Nephron progenitor cell (in vitro differentiated cells): ENCODE data around the gene DUSP7.

Experiments used
- DNase-seq: peaks from one replicate; pipeline ENCODE4 v3.0.0; 2021
- H3K27ac Mint-ChIP-seq: 2 replicates; pipeline ENCODE4 v1.8.0; 2021; ENCODE audit warnings: mild to moderate bottlenecking, moderate library complexity, mixed read lengths
- H3K27me3 Mint-ChIP-seq: 2 replicates; pipeline ENCODE4 v1.8.0; 2021; ENCODE audit warnings: mild to moderate bottlenecking, low read depth, mixed read lengths; ENCODE audit not compliant: poor library complexity
- H3K36me3 Mint-ChIP-seq: 2 replicates; pipeline ENCODE4 v1.8.0; 2021; ENCODE audit warnings: low read depth, mixed read lengths
- H3K4me1 Mint-ChIP-seq: 2 replicates; pipeline ENCODE4 v1.8.0; 2021; ENCODE audit warnings: mixed read lengths
- H3K4me3 Mint-ChIP-seq: 2 replicates; pipeline ENCODE4 v1.8.0; 2021; ENCODE audit warnings: mild to moderate bottlenecking, moderate library complexity, mixed read lengths
- H3K9me3 Mint-ChIP-seq: 2 replicates; pipeline ENCODE4 v1.8.0; 2021; ENCODE audit warnings: mild to moderate bottlenecking, moderate library complexity, mixed read lengths
- CTCF ChIP-seq: fragments of 200-600 bp; sonication (generic); IDR thresholded peaks from 2 replicates; pipeline ENCODE4 v1.5.0; 2021; ENCODE audit warnings: antibody characterized with exemption

Gene DUSP7

GRCh38 chr3:52029053-52029452, 27.3 kb downstream of the DUSP7 start:
- Mint-ChIP-seq H3K27me3 (peaks cover 7% of the 10 kb centered on the region), H3K9me3 (no peaks in the 10 kb centered on the region), H3K27ac (no peak overlapping the region), H3K36me3 (no peaks in the 10 kb centered on the region), H3K4me3 (no peak overlapping the region), H3K4me1 (peaks cover 63% of the 10 kb centered on the region)
- DNase-seq = no peak
- TF ChIP-seq CTCF = no peak

- Mint-ChIP-seq H3K36me3 (no peaks in the 10 kb centered on the region), H3K27ac (no peak overlapping the region), H3K9me3 (no peaks in the 10 kb centered on the region), H3K4me1 (peaks cover 66% of the 10 kb centered on the region), H3K4me3 (no peak overlapping the region), H3K27me3 (peaks cover 7% of the 10 kb centered on the region)
- DNase-seq = no peak
- no peak for TF ChIP-seq CTCF
Measured at GRCh38 chr3:52028572-52028971, 27.8 kb downstream of the DUSP7 start.

GRCh38 chr3:52026041-52026440, 30.3 kb downstream of the DUSP7 start:
- no peak for DNase-seq
- peaks cover 74% of the 10 kb centered on the region for H3K4me1 Mint-ChIP-seq
- no peak for TF ChIP-seq CTCF
- peak overlapping the region; percentile 74 for H3K27ac Mint-ChIP-seq
- H3K4me3 Mint-ChIP-seq = peak overlapping the region; percentile 38
- H3K27me3 Mint-ChIP-seq = peaks cover 5% of the 10 kb centered on the region
- H3K9me3 Mint-ChIP-seq = no peaks in the 10 kb centered on the region
- H3K36me3 Mint-ChIP-seq = no peaks in the 10 kb centered on the region

GRCh38 chr3:52025453-52025852, 30.9 kb downstream of the DUSP7 start:
- H3K36me3 Mint-ChIP-seq = no peaks in the 10 kb centered on the region
- DNase-seq = no peak
- peak overlapping the region; percentile 74 for H3K27ac Mint-ChIP-seq
- no peaks in the 10 kb centered on the region for H3K9me3 Mint-ChIP-seq
- TF ChIP-seq CTCF = no peak
- H3K27me3 Mint-ChIP-seq = peaks cover 3% of the 10 kb centered on the region
- peaks cover 77% of the 10 kb centered on the region for H3K4me1 Mint-ChIP-seq
- H3K4me3 Mint-ChIP-seq = peak overlapping the region; percentile 38

GRCh38 chr3:52024765-52025452, 31.5 kb downstream of the DUSP7 start:
- Mint-ChIP-seq H3K27me3 (peaks cover 3% of the 10 kb centered on the region), H3K36me3 (no peaks in the 10 kb centered on the region), H3K27ac (peak overlapping the region; percentile 74), H3K4me3 (no peak overlapping the region), H3K9me3 (no peaks in the 10 kb centered on the region), H3K4me1 (peaks cover 74% of the 10 kb centered on the region)
- no peak for TF ChIP-seq CTCF
- no peak for DNase-seq
